ENCODE data around the gene LRCH1. TPM values are rescaled to one million over a fixed set of nuclear protein-coding genes. Genes with fewer than 3 reads are reported as not detected.

The LRCH1 gene
- total RNA-seq, 2 experiments from 2014 or later: 17.4 to 18.2 TPM

GRCh38 chr13:46542833-46543232 lies 10.1 kb upstream of the LRCH1 start:
- peaks cover 7% of the 10 kb centered on the region for H3K27me3 Mint-ChIP-seq
- no peaks in the 10 kb centered on the region for H3K9me3 Mint-ChIP-seq
- peaks cover 7% of the 10 kb centered on the region for H3K4me1 Mint-ChIP-seq
- no peaks in the 10 kb centered on the region for H3K36me3 Mint-ChIP-seq (ENCODE audit: low read depth)
- no peak for DNase-seq
- ChIA-PET CTCF (no interaction called here), POLR2A (no interaction called here)
- H3K27ac Mint-ChIP-seq: no peak overlapping the region
- no peak overlapping the region for H3K4me3 Mint-ChIP-seq

GRCh38 chr13:46543287-46543686 lies 9.7 kb upstream of the LRCH1 start:
- Mint-ChIP-seq H3K27me3 (peaks cover 7% of the 10 kb centered on the region), H3K27ac (no peak overlapping the region), H3K4me1 (peaks cover 7% of the 10 kb centered on the region), H3K4me3 (no peak overlapping the region), H3K36me3 (ENCODE audit: low read depth) (no peaks in the 10 kb centered on the region), H3K9me3 (no peaks in the 10 kb centered on the region)
- ChIA-PET CTCF (no interaction called here), POLR2A (no interaction called here)
- no peak for DNase-seq

GRCh38 chr13:46544208-46544607 lies 8.8 kb upstream of the LRCH1 start:
- Mint-ChIP-seq H3K9me3 (no peaks in the 10 kb centered on the region), H3K27ac (no peak overlapping the region), H3K27me3 (peaks cover 7% of the 10 kb centered on the region), H3K4me3 (no peak overlapping the region), H3K4me1 (peaks cover 7% of the 10 kb centered on the region), H3K36me3 (ENCODE audit: low read depth) (no peaks in the 10 kb centered on the region)
- no peak for DNase-seq
- ChIA-PET CTCF (no interaction called here), POLR2A (no interaction called here)

- CTCF ChIA-PET: no interaction called here
- Mint-ChIP-seq H3K4me1 (peaks cover 7% of the 10 kb centered on the region), H3K36me3 (ENCODE audit: low read depth) (no peaks in the 10 kb centered on the region)
Measured at GRCh38 chr13:46544811-46545210, 8.2 kb upstream of the LRCH1 start.

DNA sequence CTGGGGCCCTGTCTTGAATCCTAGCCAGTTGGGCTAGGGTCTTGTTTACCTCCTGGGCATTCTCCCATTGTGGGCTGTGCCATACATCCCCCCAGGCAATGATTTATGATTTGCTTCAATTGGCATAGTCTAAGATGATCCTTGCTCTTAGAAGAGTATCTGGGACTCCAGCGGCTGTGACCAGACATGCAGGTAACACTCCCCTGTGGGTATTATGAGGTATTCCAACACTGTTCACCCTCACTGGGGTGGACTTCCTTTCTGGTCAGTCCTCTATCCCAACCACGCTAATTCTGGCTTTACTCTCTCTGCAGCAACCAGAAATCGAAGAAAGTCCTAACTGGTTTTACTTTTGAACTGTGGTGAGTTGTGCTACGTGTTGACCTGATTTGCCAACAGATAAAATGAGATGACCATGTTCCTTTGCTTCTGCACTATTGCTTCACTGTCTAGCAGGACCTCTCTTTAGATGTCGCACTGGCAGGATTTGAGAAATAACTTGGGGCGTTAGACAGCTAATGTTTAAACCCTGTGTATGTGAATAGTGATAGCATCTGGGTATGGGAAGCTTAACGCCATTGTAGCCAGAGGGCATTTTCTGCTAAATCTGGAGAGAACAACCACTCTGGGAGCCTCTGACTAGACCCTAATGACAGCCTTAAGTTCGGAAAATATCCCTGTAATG lies 6.7 kb upstream of the LRCH1 start:
- Mint-ChIP-seq H3K4me3 (no peak overlapping the region), H3K9me3 (no peaks in the 10 kb centered on the region), H3K36me3 (ENCODE audit: low read depth) (no peaks in the 10 kb centered on the region), H3K4me1 (peaks cover 9% of the 10 kb centered on the region), H3K27ac (no peak overlapping the region), H3K27me3 (peaks cover 7% of the 10 kb centered on the region)
- CTCF ChIA-PET: no interaction called here
- POLR2A ChIA-PET: no interaction called here
- no peak for DNase-seq

More at GRCh38 chr13:46544811-46545210, 8.2 kb upstream of the LRCH1 start:
- Mint-ChIP-seq H3K4me3 (no peak overlapping the region), H3K9me3 (no peaks in the 10 kb centered on the region), H3K27me3 (peaks cover 7% of the 10 kb centered on the region), H3K27ac (no peak overlapping the region)
- DNase-seq: no peak
- POLR2A ChIA-PET: no interaction called here

GRCh38 chr13:46550822-46551221 lies 2.1 kb upstream of the LRCH1 start:
- H3K4me1 Mint-ChIP-seq: peaks cover 32% of the 10 kb centered on the region
- no peak overlapping the region for H3K27ac Mint-ChIP-seq
- H3K36me3 Mint-ChIP-seq (ENCODE audit: low read depth): no peaks in the 10 kb centered on the region
- CTCF ChIA-PET: interaction anchor here (1.0 to 1.4 kb wide), 3 partner anchors 10 to 201 kb away, joined by 3 to 5 read pairs (median 3); no protein-coding TSS in a partner anchor
- no peak for DNase-seq
- POLR2A ChIA-PET: no interaction called here
- no peaks in the 10 kb centered on the region for H3K9me3 Mint-ChIP-seq
- no peak overlapping the region for H3K4me3 Mint-ChIP-seq
- H3K27me3 Mint-ChIP-seq: peaks cover 3% of the 10 kb centered on the region

DNA sequence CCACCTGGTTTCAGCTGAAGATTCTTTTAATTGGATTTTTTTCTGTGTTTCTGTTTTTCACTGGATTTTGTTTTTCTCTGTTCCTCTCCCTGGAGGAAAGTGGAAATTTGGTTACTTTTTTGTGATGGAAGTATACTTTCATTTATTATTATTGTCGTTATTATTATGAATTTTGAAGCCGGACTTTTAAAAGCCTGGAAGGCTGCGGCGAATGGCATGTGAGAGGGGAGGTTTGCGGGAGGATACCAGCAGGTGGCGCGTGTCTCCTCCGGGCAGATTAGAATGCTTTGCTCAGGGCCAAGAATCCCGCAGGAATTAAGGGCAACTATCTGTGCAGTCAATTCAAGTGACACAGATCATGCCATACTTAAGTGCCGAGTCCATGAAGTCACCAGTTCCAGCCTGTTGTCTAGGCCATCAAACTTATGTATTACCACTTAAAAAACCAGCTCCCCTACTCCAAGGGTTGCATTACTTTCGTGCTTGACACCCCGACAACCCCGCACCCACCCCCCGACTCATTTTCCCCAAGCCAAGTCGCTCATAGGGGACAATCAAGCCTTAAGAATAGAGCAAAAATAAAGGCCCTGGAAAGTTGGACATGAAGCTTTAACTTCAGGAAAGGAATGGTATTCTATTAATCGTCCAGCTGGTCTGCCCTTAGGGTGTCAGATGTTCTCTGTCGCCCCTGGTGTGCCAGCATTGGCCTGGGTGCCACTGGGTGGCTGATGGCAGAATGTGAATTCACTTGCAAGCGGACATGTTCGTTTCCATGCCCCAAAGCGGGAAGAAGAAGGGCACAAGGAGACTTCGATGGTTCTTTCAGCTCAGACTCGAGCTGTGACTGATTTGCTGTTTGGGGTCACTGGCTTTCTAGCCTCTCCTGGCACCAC lies 1.3 kb upstream of the LRCH1 start:
- Mint-ChIP-seq H3K9me3 (no peaks in the 10 kb centered on the region), H3K4me3 (peak overlapping the region; percentile 93), H3K36me3 (ENCODE audit: low read depth) (no peaks in the 10 kb centered on the region), H3K4me1 (peaks cover 40% of the 10 kb centered on the region), H3K27ac (no peak overlapping the region), H3K27me3 (no peaks in the 10 kb centered on the region)
- DNase-seq: peak; percentile 55
- CTCF ChIA-PET: interaction anchor here (0.6 to 2.0 kb wide), 15 partner anchors 9 to 928 kb away, joined by 3 to 11 read pairs (median 3); no protein-coding TSS in a partner anchor
- POLR2A ChIA-PET: no interaction called here

DNA sequence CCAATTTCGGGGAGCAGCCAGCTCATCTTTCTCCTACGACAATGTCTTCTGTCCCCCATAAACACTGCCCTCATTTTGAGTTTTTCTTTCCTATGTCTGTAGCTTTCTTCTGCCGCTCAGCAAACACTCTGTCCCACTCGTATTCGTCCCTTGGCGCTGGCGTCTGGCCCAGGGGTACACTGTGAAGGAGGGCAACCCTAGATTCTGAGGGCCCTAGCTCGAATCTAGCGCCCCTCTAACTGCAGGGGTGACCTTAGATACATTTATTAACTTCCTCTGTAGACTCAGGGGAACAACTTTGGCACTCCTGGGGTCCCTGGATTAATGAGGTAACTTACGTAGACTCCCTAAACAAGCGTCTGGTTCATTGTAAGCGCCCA lies 677 bp upstream of the LRCH1 start:
- Mint-ChIP-seq H3K4me1 (peaks cover 45% of the 10 kb centered on the region), H3K9me3 (no peaks in the 10 kb centered on the region), H3K36me3 (ENCODE audit: low read depth) (no peaks in the 10 kb centered on the region), H3K27me3 (no peaks in the 10 kb centered on the region), H3K27ac (peak overlapping the region; percentile 89), H3K4me3 (peak overlapping the region; percentile 93)
- DNase-seq: no peak
- POLR2A ChIA-PET: no interaction called here
- CTCF ChIA-PET: interaction anchor here (0.6 to 2.0 kb wide), 14 partner anchors 8 to 928 kb away, joined by 3 to 11 read pairs (median 3); no protein-coding TSS in a partner anchor

DNA sequence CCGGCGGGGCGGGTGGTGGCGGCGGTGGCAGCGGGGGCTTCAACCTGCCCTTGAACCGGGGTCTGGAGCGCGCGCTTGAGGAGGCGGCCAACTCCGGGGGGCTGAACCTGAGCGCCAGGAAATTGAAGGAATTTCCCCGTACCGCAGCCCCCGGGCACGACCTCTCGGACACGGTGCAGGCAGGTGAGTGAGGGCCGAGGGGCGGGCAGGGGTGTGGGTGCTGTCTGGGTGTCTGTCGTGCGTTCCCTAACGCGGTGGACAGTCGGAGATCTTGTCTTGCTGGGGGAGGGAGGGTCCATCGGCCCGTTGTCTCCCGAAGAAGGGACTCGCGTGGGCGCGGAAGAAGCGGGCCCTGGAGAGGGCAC lies 533 bp downstream of the LRCH1 start:
- POLR2A ChIA-PET: interaction anchor here (0.5 kb wide), 1 partner anchor 88 kb away, joined by 3 read pairs; no protein-coding TSS in a partner anchor
- no peaks in the 10 kb centered on the region for H3K36me3 Mint-ChIP-seq (ENCODE audit: low read depth)
- peaks cover 50% of the 10 kb centered on the region for H3K4me1 Mint-ChIP-seq
- no peaks in the 10 kb centered on the region for H3K27me3 Mint-ChIP-seq
- H3K27ac Mint-ChIP-seq: peak overlapping the region; percentile 87
- no peaks in the 10 kb centered on the region for H3K9me3 Mint-ChIP-seq
- CTCF ChIA-PET: interaction anchor here (2.0 kb wide), 1 partner anchor 13 kb away, joined by 11 read pairs; no protein-coding TSS in a partner anchor
- peak overlapping the region; percentile 93 for H3K4me3 Mint-ChIP-seq
- DNase-seq: no peak

- H3K36me3 Mint-ChIP-seq (ENCODE audit: low read depth): no peaks in the 10 kb centered on the region
- no peaks in the 10 kb centered on the region for H3K9me3 Mint-ChIP-seq
- ChIA-PET POLR2A (no interaction called here), CTCF (no interaction called here)
- H3K27ac Mint-ChIP-seq: peak overlapping the region; percentile 87
- peaks cover 52% of the 10 kb centered on the region for H3K4me1 Mint-ChIP-seq
- DNase-seq: peak; percentile 66
- H3K4me3 Mint-ChIP-seq: peak overlapping the region; percentile 93
- H3K27me3 Mint-ChIP-seq: no peaks in the 10 kb centered on the region
Measured at GRCh38 chr13:46553886-46554858, 1.2 kb downstream of the LRCH1 start.

GRCh38 chr13:46554951-46555350 lies 2.0 kb downstream of the LRCH1 start:
- DNase-seq: no peak
- H3K4me3 Mint-ChIP-seq: peak overlapping the region; percentile 93
- no peaks in the 10 kb centered on the region for H3K27me3 Mint-ChIP-seq
- H3K27ac Mint-ChIP-seq: peak overlapping the region; percentile 87
- ChIA-PET POLR2A (no interaction called here), CTCF (interaction anchor here (0.8 to 1.5 kb wide), 4 partner anchors 11 to 24 kb away, joined by 3 to 5 read pairs (median 3); no protein-coding TSS in a partner anchor)
- no peaks in the 10 kb centered on the region for H3K9me3 Mint-ChIP-seq
- peaks cover 58% of the 10 kb centered on the region for H3K4me1 Mint-ChIP-seq
- H3K36me3 Mint-ChIP-seq (ENCODE audit: low read depth): no peaks in the 10 kb centered on the region

DNA sequence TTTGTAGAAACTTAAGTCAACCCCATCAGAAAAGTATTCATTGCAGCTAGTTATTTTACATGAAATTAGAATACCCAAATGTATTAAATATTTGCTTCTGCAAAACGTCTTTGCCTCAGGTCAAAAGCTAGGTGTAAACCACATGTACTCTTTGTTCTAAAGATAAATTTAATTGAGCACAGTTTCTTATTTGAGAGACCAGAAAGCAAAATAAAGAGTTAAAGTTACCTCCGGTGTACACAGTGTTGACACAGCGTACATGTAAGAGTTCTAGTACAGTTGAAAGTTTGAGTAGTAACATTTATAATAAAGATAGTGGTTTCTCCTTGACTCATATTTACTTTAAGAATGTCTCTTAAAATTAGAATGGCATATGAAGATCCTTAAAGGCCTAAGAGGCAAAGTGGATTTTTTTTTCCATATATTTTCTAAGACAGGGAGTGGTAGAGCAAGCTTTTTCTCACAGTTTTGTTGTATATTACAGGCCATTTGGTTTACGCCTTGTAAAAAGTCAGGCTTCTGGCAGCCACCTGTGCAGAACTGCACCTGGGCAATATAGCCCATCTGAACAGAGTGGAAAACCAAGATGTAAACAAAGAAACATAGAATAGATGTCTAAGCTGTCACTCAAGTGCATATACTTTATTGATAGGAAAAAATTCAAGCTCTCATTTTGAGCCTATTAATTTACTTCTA lies 2.9 kb downstream of the LRCH1 start:
- Mint-ChIP-seq H3K4me3 (peak overlapping the region; percentile 93), H3K4me1 (peaks cover 58% of the 10 kb centered on the region), H3K27ac (peak overlapping the region; percentile 87), H3K9me3 (no peaks in the 10 kb centered on the region), H3K27me3 (no peaks in the 10 kb centered on the region), H3K36me3 (ENCODE audit: low read depth) (no peaks in the 10 kb centered on the region)
- CTCF ChIA-PET: interaction anchor here (0.6 to 1.5 kb wide), 5 partner anchors 10 to 209 kb away, joined by 3 to 5 read pairs (median 3); no protein-coding TSS in a partner anchor
- POLR2A ChIA-PET: no interaction called here
- no peak for DNase-seq
